ENCODE measurements around the gene IL17REL.

Gene IL17REL

GRCh38 chr22:50012211-50013181 is at the start of gene IL17REL:
TSS of gene IL17REL (minus strand) at chr22:50012765. CDS start at chr22:50012646, 119 bp downstream.
- DNase-seq (ENCODE audit: low read depth), result no peak

- no peak for DNase-seq (ENCODE audit: low read depth)
These were observed 49.3 kb upstream of the IL17REL start for GRCh38 chr22:50061824-50062355.

DNA sequence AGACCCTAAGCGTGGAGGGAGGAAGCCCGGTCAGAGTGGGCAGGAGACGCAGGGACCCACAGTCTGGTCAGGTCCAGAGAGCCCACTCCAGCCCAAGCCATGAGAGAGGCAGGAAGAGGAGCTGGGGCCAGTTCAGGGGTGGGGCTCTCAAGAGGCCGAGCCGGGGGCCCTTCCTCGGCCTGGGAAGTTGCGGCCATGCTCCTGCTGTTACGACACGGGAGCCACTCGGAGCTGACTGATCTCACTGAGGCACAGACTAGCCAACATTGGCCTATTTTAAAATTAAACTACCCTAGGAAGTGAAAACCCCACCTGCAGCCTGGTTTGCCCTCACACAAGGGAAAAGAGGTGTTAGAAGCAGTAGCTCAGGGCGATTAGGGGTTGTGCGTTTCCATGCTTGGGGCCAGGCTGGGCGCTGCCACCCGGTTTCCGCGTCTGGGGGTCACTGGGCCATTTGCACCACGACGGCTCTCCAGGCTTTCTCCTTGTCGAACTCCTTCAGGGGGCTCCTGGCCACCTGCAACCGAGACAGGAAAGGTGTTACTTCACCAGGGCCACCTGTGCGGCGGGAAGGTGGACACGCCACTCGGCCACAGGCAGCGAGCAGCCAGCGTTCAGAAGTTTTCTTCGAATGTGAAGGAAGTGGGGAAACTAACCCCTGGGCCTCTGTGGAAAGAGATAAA is 48.7 kb upstream of the IL17REL start:
- no peak for DNase-seq (ENCODE audit: low read depth)

DNA sequence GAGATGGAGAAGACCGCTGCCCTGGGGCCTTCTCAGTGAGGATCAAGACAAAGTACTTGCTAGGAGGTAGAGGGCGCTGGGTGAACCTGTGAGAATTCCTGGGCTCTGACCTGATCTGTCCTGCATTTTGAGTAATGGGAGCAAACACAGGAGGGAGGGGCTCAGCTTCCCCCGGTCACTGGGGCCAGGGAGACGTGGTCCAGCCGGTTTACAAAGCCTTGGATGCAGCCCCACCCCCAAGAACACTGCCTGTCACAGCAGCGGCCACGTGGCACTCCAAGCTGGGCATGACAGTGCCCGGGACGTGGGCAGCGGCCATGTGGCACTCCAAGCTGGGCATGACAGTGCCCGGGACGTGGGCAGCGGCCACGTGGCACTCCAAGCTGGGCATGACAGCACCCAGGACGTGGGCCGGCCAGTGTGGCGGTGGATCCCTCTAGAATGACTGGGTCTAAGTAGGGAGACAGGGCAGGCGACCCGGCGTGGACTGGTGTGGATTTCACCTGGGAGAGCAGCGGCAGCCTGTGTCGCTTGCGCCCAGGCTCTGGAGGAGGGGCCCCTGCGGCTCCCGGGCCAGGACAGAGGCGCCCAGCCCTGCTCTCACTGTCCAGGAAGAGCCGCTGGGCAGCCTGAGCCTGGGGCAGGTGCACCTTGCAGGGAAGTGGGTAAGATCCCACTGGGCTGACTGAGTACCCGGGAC is 48.0 kb upstream of the IL17REL start:
- DNase-seq (ENCODE audit: low read depth), result no peak

- no peak for DNase-seq (ENCODE audit: low read depth)
These were observed 47.3 kb upstream of the IL17REL start for GRCh38 chr22:50059881-50060262.

- no peak for DNase-seq (ENCODE audit: low read depth)
These were observed 46.6 kb upstream of the IL17REL start for GRCh38 chr22:50058906-50059880.

- no peak for DNase-seq (ENCODE audit: low read depth)
These were observed 45.7 kb upstream of the IL17REL start, which contains the start of gene TTLL8 for GRCh38 chr22:50058061-50058905. TSS of gene TTLL8 (minus strand) at chr22:50058298.

DNA sequence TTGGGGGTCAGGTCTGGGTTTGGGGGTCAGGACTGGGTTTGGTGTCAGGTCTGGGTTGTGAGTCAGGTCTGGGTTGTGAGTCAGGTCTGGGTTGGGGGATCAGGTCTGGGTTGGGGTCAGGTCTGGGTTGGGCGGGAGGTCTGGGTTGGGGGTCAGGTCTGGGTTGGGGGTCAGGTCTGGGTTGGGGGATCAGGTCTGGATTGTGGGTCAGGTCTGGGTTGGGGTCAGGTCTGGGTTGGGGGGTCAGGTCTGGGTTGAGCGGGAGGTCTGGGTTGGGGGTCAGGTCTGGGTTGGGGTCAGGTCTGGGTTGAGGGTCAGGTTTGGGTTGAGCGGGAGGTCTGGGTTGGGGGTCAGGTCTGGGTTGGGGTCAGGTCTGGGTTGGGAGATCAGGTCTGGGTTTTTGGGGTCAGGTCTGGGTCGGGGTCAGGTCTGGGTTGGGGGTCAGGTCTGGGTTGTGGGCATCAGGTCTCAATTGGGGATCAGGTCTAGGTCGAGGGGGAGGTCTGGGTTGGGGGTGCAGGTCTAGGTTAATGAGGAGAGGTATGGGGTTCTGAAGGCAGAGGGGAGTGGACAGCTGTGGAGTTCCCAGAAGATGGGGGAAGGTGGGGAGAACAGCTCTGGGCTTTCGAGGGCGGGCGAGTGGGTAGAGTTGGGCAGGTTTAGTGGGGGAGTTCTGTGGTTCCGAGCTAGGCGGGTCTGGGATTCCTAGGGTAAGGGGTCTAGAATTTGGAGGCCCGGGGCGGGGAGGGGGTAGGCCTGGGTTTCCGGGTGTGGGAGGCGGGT is 44.9 kb upstream of the IL17REL start:
- no peak for DNase-seq (ENCODE audit: low read depth)

DNA sequence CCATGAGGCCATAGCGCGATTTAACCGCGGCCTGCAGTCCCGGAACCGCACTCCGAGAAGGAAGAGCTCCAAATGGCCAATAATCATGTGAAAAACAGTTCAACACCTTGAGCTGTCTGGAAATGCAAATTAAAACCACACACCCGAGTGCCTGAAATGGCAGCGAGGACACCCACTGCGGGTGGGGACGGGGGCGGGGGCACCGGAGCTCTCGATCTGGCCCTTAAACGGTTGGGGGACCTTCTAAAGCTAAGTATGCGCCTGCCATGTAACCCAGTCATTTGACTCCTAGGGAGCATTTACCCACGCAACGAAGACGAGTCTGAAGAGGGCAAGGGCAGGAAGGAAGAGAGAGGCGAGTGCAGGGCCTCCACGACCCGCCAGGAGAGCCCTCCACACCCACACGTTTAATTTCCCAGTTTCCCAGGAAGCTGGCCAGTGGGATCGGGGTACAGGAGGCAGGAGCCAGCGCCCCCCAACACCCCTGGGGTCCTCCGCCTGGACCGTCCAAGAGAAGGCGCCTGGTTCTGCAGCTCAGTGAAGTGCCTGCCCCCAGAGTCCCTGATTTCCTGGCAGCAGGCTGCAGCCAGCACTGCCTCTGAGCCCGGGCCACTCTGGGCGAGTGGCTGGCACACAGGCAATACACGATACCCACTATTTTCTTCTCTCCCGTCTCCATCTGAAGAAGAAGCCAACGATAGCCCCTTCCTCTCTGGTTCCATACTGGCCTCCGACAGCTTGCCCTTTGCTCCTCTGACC is 43.8 kb upstream of the IL17REL start:
- no peak for DNase-seq (ENCODE audit: low read depth)

GRCh38 chr22:50053861-50054260 is 41.3 kb upstream of the IL17REL start:
- DNase-seq (ENCODE audit: low read depth), result no peak

GRCh38 chr22:50051930-50052329 is 39.4 kb upstream of the IL17REL start:
- no peak for DNase-seq (ENCODE audit: low read depth)

- no peak for DNase-seq (ENCODE audit: low read depth)
These were observed 37.0 kb upstream of the IL17REL start for GRCh38 chr22:50049299-50050195.

- no peak for DNase-seq (ENCODE audit: low read depth)
These were observed 36.3 kb upstream of the IL17REL start for GRCh38 chr22:50048836-50049235.

GRCh38 chr22:50048061-50048765 is 35.6 kb upstream of the IL17REL start:
- DNase-seq (ENCODE audit: low read depth), result no peak

DNA sequence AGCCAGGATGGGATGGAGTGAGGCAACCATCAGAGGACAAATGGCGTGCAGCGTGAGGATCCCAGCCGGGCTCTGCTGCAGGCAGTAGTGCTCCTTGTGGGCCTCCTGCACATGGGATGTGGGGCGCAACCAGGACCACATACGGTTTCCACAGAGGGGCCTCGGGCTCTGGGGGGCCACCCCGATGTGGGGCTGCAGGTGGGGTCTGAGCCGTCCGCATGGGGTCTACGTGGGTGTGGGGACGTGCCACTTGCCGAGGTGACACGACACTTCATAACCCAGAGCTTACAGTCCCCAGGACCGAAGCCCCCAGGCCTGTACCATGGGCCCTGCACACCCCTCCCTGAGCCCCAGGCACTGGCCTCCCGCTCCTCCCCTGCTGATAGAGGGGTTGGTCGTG is 34.8 kb upstream of the IL17REL start:
- no peak for DNase-seq (ENCODE audit: low read depth)

GRCh38 chr22:50046481-50047245 is 34.1 kb upstream of the IL17REL start:
- DNase-seq (ENCODE audit: low read depth), result no peak

All from activated T-cell treated with anti-CD3 and anti-CD28 coated beads for 48 hours (primary cell).